ENCODE measurements around the gene GNL2.
"Not testable (repeated sequence)": the region's sequence is repeated elsewhere in the genome, so short reads cannot be mapped to it uniquely, and the experiment has no call there.

- not testable (repeated sequence) for TF ChIP-seq CTCF (IDR thresholded peaks at IDR 0.05); EZH2 (IDR thresholded peaks at IDR 0.05; ENCODE audit: borderline replicate concordance, insufficient read depth, low read depth, low read length, poor library complexity, severe bottlenecking)
Observed at GRCh38 chr1:37518241-37518640, 77.5 kb downstream of the GNL2 start.
